Dendritic cell treated with granulocyte-macrophage colony-stimulating factor and Interleukin-4, amounts not matched to agents 40 ng/mL and 50 ng/mL, for 4 days (primary cell): ENCODE data around the gene TTC19.
"Not testable (repeated sequence)": the region's sequence is repeated elsewhere in the genome, so short reads cannot be mapped to it uniquely, and the experiment has no call there.

ENCODE experiments used
- H3K27ac Mint-ChIP-seq: one replicate; pipeline ENCODE4 v1.8.0; 2022; ENCODE audit warnings: mild to moderate bottlenecking, mixed read lengths
- H3K27me3 Mint-ChIP-seq: one replicate; pipeline ENCODE4 v1.8.0; 2022; ENCODE audit warnings: mild to moderate bottlenecking, mixed read lengths
- H3K36me3 Mint-ChIP-seq: one replicate; pipeline ENCODE4 v1.8.0; 2022; ENCODE audit warnings: low read depth, mixed read lengths
- H3K4me1 Mint-ChIP-seq: one replicate; pipeline ENCODE4 v1.8.0; 2022; ENCODE audit warnings: low read depth, mixed read lengths
- H3K4me3 Mint-ChIP-seq: one replicate; pipeline ENCODE4 v1.8.0; 2022; ENCODE audit warnings: mild to moderate bottlenecking, moderate library complexity, mixed read lengths
- H3K9me3 Mint-ChIP-seq: one replicate; pipeline ENCODE4 v1.8.0; 2022; ENCODE audit warnings: mixed read lengths
- intact Hi-C: fragments of 100-400 bp; cut with micrococcal nuclease; formaldehyde crosslinking; loops from one replicate; pipeline ENCODE4 v1.15.0; 2022

Gene TTC19

GRCh38 chr17:16027708-16028584 is 28.3 kb downstream of the TTC19 start:
- Mint-ChIP-seq H3K9me3 (no peaks in the 10 kb centered on the region), H3K27ac (no peak overlapping the region), H3K4me3 (no peak overlapping the region), H3K4me1 (no peaks in the 10 kb centered on the region), H3K36me3 (peaks cover 90% of the 10 kb centered on the region), H3K27me3 (no peaks in the 10 kb centered on the region)
- intact Hi-C loops: no loop called here

- Mint-ChIP-seq H3K9me3 (no peaks in the 10 kb centered on the region), H3K27me3 (no peaks in the 10 kb centered on the region), H3K27ac (no peak overlapping the region), H3K36me3 (peaks cover 82% of the 10 kb centered on the region), H3K4me1 (peaks cover 21% of the 10 kb centered on the region), H3K4me3 (no peak overlapping the region)
- intact Hi-C loops: no loop called here
Observed at GRCh38 chr17:16033729-16034349, 34.2 kb downstream of the TTC19 start.

- intact Hi-C loops: no loop called here
- no peaks in the 10 kb centered on the region for H3K9me3 Mint-ChIP-seq
Observed at GRCh38 chr17:16036261-16036660, 36.6 kb downstream of the TTC19 start.

GRCh38 chr17:16037636-16038035 is 38.0 kb downstream of the TTC19 start:
- peaks cover 21% of the 10 kb centered on the region for H3K4me1 Mint-ChIP-seq
- no peaks in the 10 kb centered on the region for H3K9me3 Mint-ChIP-seq
- intact Hi-C loops: no loop called here
- no peak overlapping the region for H3K4me3 Mint-ChIP-seq
- peak overlapping the region; percentile 66 for H3K27ac Mint-ChIP-seq
- peaks cover 91% of the 10 kb centered on the region for H3K36me3 Mint-ChIP-seq
- no peaks in the 10 kb centered on the region for H3K27me3 Mint-ChIP-seq

More at GRCh38 chr17:16036261-16036660, 36.6 kb downstream of the TTC19 start:
- H3K27me3 Mint-ChIP-seq: no peaks in the 10 kb centered on the region
- H3K4me1 Mint-ChIP-seq: peaks cover 21% of the 10 kb centered on the region
- H3K27ac Mint-ChIP-seq: no peak overlapping the region
- H3K36me3 Mint-ChIP-seq: peaks cover 91% of the 10 kb centered on the region
- no peak overlapping the region for H3K4me3 Mint-ChIP-seq

DNA sequence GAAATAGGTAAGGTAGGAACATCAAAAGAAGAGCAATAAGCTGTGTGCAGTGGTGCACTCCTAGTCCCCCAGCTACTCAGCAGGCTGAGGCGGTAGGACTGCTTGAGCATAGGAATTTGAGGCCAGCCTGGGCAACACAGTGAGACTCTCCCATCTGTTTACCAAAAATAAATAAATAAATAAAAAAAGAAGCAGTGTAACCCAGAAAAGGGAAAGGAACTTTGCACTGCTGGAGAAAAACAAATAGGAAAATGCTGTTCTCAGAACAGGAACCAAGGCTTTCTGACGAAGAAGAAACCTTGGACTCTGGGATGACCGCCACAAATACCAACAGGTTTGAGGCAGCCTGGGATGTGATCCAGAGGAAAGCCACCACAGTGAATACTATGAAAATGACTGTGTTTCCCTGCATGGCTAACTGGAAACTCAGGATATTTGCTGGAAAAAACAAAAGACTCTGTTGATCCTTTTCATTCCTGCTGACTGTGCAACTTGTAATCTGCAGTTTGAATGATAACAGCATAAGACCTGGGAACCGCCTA is 41.2 kb downstream of the TTC19 start:
- Mint-ChIP-seq H3K27me3 (no peaks in the 10 kb centered on the region), H3K4me1 (peaks cover 21% of the 10 kb centered on the region), H3K36me3 (peaks cover 87% of the 10 kb centered on the region), H3K9me3 (no peaks in the 10 kb centered on the region), H3K27ac (no peak overlapping the region), H3K4me3 (no peak overlapping the region)
- intact Hi-C loops: no loop called here

DNA sequence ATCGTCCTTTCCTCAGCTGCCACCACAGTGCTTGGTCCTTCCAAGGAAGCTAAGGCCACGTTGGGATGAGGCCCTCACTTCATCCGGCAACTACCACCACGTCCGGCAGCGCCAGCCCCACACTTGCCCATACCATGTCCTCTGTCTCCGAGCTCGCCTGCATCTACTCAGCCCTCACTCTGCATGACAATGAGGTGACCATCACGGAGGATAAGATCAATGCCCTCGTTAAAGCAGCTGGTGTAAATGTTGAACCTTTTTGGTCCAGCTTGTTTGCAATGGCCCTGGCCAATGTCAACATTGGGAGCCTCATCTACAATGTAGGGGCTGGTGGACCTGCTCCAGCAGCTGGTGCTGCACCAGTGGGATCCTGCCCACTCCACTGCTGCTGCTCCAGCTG is 44.9 kb downstream of the TTC19 start:
- no peaks in the 10 kb centered on the region for H3K27me3 Mint-ChIP-seq
- H3K4me1 Mint-ChIP-seq: no peaks in the 10 kb centered on the region
- no peaks in the 10 kb centered on the region for H3K9me3 Mint-ChIP-seq
- no peak overlapping the region for H3K4me3 Mint-ChIP-seq
- H3K27ac Mint-ChIP-seq: no peak overlapping the region
- peaks cover 95% of the 10 kb centered on the region for H3K36me3 Mint-ChIP-seq
- intact Hi-C loops: no loop called here

DNA sequence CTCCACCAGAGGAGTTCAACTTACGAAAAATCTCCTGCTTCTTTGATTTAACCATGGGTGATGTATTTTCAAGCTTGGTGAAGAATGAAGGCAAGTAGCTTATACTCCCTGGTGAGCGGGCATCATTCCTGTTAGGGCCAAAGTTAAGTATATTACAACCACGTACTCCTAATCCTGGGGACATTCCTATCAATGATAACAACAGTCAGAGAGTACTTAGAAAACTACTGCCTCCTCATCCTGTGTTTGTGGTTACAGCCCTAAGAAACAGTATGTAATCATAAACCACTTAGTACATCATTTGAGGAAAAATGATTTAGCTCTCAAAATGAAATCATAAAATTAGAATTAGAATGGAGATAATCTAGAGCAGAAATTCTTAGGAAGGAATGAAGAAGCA is 47.3 kb downstream of the TTC19 start:
- Mint-ChIP-seq H3K27ac (no peak overlapping the region), H3K4me3 (no peak overlapping the region), H3K36me3 (peaks cover 87% of the 10 kb centered on the region), H3K4me1 (no peaks in the 10 kb centered on the region), H3K27me3 (no peaks in the 10 kb centered on the region), H3K9me3 (no peaks in the 10 kb centered on the region)
- intact Hi-C loops: no loop called here

- no peaks in the 10 kb centered on the region for H3K27me3 Mint-ChIP-seq
- peaks cover 87% of the 10 kb centered on the region for H3K36me3 Mint-ChIP-seq
- no peak overlapping the region for H3K27ac Mint-ChIP-seq
- no peaks in the 10 kb centered on the region for H3K4me1 Mint-ChIP-seq
- no peak overlapping the region for H3K4me3 Mint-ChIP-seq
- no peaks in the 10 kb centered on the region for H3K9me3 Mint-ChIP-seq
- intact Hi-C loops: no loop called here
Observed at GRCh38 chr17:16048811-16049449, 49.3 kb downstream of the TTC19 start.

GRCh38 chr17:16050844-16051243 is 51.2 kb downstream of the TTC19 start:
- peaks cover 91% of the 10 kb centered on the region for H3K36me3 Mint-ChIP-seq
- no peaks in the 10 kb centered on the region for H3K9me3 Mint-ChIP-seq
- H3K27ac Mint-ChIP-seq: no peak overlapping the region
- no peak overlapping the region for H3K4me3 Mint-ChIP-seq
- H3K4me1 Mint-ChIP-seq: no peaks in the 10 kb centered on the region
- no peaks in the 10 kb centered on the region for H3K27me3 Mint-ChIP-seq
- intact Hi-C loops: no loop called here

GRCh38 chr17:16052486-16052885 is 52.9 kb downstream of the TTC19 start:
- intact Hi-C loops: no loop called here
- H3K4me1 Mint-ChIP-seq: no peaks in the 10 kb centered on the region
- H3K4me3 Mint-ChIP-seq: no peak overlapping the region
- no peaks in the 10 kb centered on the region for H3K9me3 Mint-ChIP-seq
- no peaks in the 10 kb centered on the region for H3K27me3 Mint-ChIP-seq
- H3K27ac Mint-ChIP-seq: no peak overlapping the region
- peaks cover 92% of the 10 kb centered on the region for H3K36me3 Mint-ChIP-seq

GRCh38 chr17:16055139-16055538 is 55.5 kb downstream of the TTC19 start:
- not testable (repeated sequence) for H3K4me3 Mint-ChIP-seq, H3K27ac Mint-ChIP-seq

DNA sequence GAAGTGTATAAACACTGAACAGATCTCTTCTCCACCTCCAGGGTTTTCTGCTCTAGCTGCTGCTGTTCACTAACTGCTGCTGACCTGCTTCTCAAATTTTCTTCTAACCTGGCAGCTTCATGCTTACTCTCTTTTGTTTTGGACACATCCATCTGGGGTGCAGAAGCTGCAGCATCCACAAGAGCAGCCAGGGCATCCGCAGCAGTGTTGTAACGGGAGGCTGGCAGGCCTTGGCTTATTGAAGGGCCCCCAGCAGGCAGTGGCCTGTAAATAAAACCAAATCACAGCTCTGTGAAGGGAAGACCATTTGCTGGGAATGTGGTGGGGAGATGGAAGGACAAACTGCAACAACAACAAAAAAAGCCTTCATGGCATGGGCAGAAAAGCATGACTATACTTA is 62.0 kb downstream of the TTC19 start:
- Mint-ChIP-seq H3K36me3 (peaks cover 95% of the 10 kb centered on the region), H3K9me3 (no peaks in the 10 kb centered on the region), H3K27ac (no peak overlapping the region), H3K4me1 (no peaks in the 10 kb centered on the region), H3K4me3 (no peak overlapping the region), H3K27me3 (no peaks in the 10 kb centered on the region)
- intact Hi-C loops: no loop called here

More at GRCh38 chr17:16055139-16055538, 55.5 kb downstream of the TTC19 start:
- H3K4me1 Mint-ChIP-seq, H3K9me3 Mint-ChIP-seq, H3K27me3 Mint-ChIP-seq, intact Hi-C loops: not testable (repeated sequence)
- H3K36me3 Mint-ChIP-seq: peaks cover 93% of the 10 kb centered on the region

DNA sequence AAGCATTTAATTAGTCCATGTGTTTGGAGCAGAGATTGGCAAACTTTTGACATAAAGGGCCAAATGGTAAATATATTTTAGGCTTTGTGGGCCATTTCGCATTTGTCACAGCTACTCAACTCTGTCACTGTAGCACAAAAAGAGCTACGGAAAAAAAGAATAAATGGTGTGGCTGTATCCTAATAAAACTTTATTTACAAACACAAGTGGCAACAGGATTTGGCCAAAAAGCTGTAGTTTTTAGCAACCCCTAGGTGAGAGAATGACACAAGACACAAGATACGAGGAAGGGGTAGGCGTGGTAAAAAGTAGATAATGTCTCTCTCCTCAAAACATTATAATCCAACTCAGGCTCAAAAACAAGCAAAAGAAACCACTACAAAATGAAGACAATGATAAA is 66.5 kb downstream of the TTC19 start:
- Mint-ChIP-seq H3K4me3 (no peak overlapping the region), H3K27me3 (no peaks in the 10 kb centered on the region), H3K9me3 (no peaks in the 10 kb centered on the region), H3K27ac (no peak overlapping the region), H3K4me1 (no peaks in the 10 kb centered on the region), H3K36me3 (peaks cover 98% of the 10 kb centered on the region)
- intact Hi-C loops: no loop called here

GRCh38 chr17:16068323-16068722 is 68.7 kb downstream of the TTC19 start:
- Mint-ChIP-seq H3K36me3 (peaks cover 91% of the 10 kb centered on the region), H3K27me3 (no peaks in the 10 kb centered on the region), H3K4me3 (no peak overlapping the region), H3K9me3 (no peaks in the 10 kb centered on the region), H3K4me1 (no peaks in the 10 kb centered on the region), H3K27ac (no peak overlapping the region)
- intact Hi-C loops: no loop called here
